ENCODE data around the gene CIAO2A. TPM values are rescaled to one million over a fixed set of nuclear protein-coding genes. Genes with fewer than 3 reads are reported as not detected.
"Not testable (repeated sequence)": the region's sequence is repeated elsewhere in the genome, so short reads cannot be mapped to it uniquely, and the experiment has no call there.

The CIAO2A gene
- polyA plus RNA-seq, 4 donors, result 117 to 259 (median 171) TPM

- Histone ChIP-seq H3K4me3 (ENCODE audit: low read depth in 1 of 3, low read length in 3 of 3) (no peak overlapping the region), H3K36me3 (ENCODE audit: control insufficient read depth in 3 of 3, insufficient read depth in 2 of 3, low read depth in 1 of 3, low read length in 3 of 3) (peaks cover 0 to 43% (median 35%) of the 10 kb centered on the region in 3 donors), H3K27me3 (ENCODE audit: control insufficient read depth in 3 of 3, insufficient read depth in 3 of 3, low read length in 3 of 3) (no peaks in the 10 kb centered on the region), H3K4me1 (ENCODE audit: control insufficient read depth in 3 of 3, insufficient read depth in 2 of 3, low read depth in 1 of 3, low read length in 2 of 3) (peaks cover 0 to 14% (median 0%) of the 10 kb centered on the region in 3 donors), H3K9me3 (ENCODE audit: control insufficient read depth in 2 of 2, insufficient read depth in 1 of 2, low read depth in 1 of 2, low read length in 1 of 2) (no peaks in the 10 kb centered on the region), H3K27ac (ENCODE audit: low read depth in 1 of 3, low read length in 2 of 3) (no peak overlapping the region)
- DNase-seq, result no peak
- no peak for FAIRE-seq
- WGBS, 3 donors, result 80 to 96% (median 93%) methylated on average over 1 of the region's 1 CpG
Measured at GRCh38 chr15:64122444-64122843, 28.8 kb upstream of the CIAO2A start.

GRCh38 chr15:64121614-64122013 lies 28.0 kb upstream of the CIAO2A start:
- Histone ChIP-seq H3K27ac (ENCODE audit: low read depth in 1 of 3, low read length in 2 of 3) (no peak overlapping the region), H3K27me3 (ENCODE audit: control insufficient read depth in 3 of 3, insufficient read depth in 3 of 3, low read length in 3 of 3) (no peaks in the 10 kb centered on the region), H3K4me1 (ENCODE audit: control insufficient read depth in 3 of 3, insufficient read depth in 2 of 3, low read depth in 1 of 3, low read length in 2 of 3) (peaks cover 0 to 15% (median 0%) of the 10 kb centered on the region in 3 donors), H3K9me3 (ENCODE audit: control insufficient read depth in 2 of 2, insufficient read depth in 1 of 2, low read depth in 1 of 2, low read length in 1 of 2) (no peaks in the 10 kb centered on the region), H3K4me3 (ENCODE audit: low read depth in 1 of 3, low read length in 3 of 3) (no peak overlapping the region), H3K36me3 (ENCODE audit: control insufficient read depth in 3 of 3, insufficient read depth in 2 of 3, low read depth in 1 of 3, low read length in 3 of 3) (peaks cover 0 to 39% (median 37%) of the 10 kb centered on the region in 3 donors)
- 86 to 93% (median 90%) methylated on average over 4 of the region's 4 CpGs for WGBS, 3 donors
- DNase-seq (no peak), FAIRE-seq (no peak)

GRCh38 chr15:64120322-64120721 lies 26.7 kb upstream of the CIAO2A start:
- not testable (repeated sequence) for H3K9me3 ChIP-seq (ENCODE audit: control insufficient read depth in 2 of 2, insufficient read depth in 1 of 2, low read depth in 1 of 2, low read length in 1 of 2); H3K27me3 ChIP-seq (ENCODE audit: control insufficient read depth in 3 of 3, insufficient read depth in 3 of 3, low read length in 3 of 3); DNase-seq; H3K4me3 ChIP-seq (ENCODE audit: low read depth in 1 of 3, low read length in 3 of 3); FAIRE-seq; H3K27ac ChIP-seq (ENCODE audit: low read depth in 1 of 3, low read length in 2 of 3)
- WGBS, 3 donors, result 95 to 100% (median 96%) methylated on average over 2 of the region's 2 CpGs
- Histone ChIP-seq H3K36me3 (ENCODE audit: control insufficient read depth in 3 of 3, insufficient read depth in 2 of 3, low read depth in 1 of 3, low read length in 3 of 3) (peaks cover 0 to 40% (median 36%) of the 10 kb centered on the region in 3 donors), H3K4me1 (ENCODE audit: control insufficient read depth in 3 of 3, insufficient read depth in 2 of 3, low read depth in 1 of 3, low read length in 2 of 3) (peaks cover 0 to 15% (median 0%) of the 10 kb centered on the region in 3 donors)

GRCh38 chr15:64117759-64118487 lies 24.3 kb upstream of the CIAO2A start:
- H3K4me1 ChIP-seq (ENCODE audit: control insufficient read depth in 3 of 3, insufficient read depth in 2 of 3, low read depth in 1 of 3, low read length in 2 of 3), result peaks cover 0 to 19% (median 0%) of the 10 kb centered on the region in 3 donors

GRCh38 chr15:64112904-64113303 lies 19.3 kb upstream of the CIAO2A start:
- Histone ChIP-seq H3K4me3 (ENCODE audit: low read depth in 1 of 3, low read length in 3 of 3) (no peak overlapping the region), H3K27ac (ENCODE audit: low read depth in 1 of 3, low read length in 2 of 3) (peak overlapping the region in 1 of 3 donors; percentile 66), H3K36me3 (ENCODE audit: control insufficient read depth in 3 of 3, insufficient read depth in 2 of 3, low read depth in 1 of 3, low read length in 3 of 3) (peaks cover 0 to 25% (median 22%) of the 10 kb centered on the region in 3 donors), H3K4me1 (ENCODE audit: control insufficient read depth in 3 of 3, insufficient read depth in 2 of 3, low read depth in 1 of 3, low read length in 2 of 3) (peaks cover 0 to 31% (median 1%) of the 10 kb centered on the region in 3 donors), H3K9me3 (ENCODE audit: control insufficient read depth in 2 of 2, insufficient read depth in 1 of 2, low read depth in 1 of 2, low read length in 1 of 2) (no peaks in the 10 kb centered on the region), H3K27me3 (ENCODE audit: control insufficient read depth in 3 of 3, insufficient read depth in 3 of 3, low read length in 3 of 3) (no peaks in the 10 kb centered on the region)
- WGBS, 3 donors, result 76 to 96% (median 86%) methylated on average over 1 of the region's 1 CpG
- DNase-seq, result no peak
- no peak for FAIRE-seq

More at GRCh38 chr15:64117759-64118487, 24.3 kb upstream of the CIAO2A start:
- FAIRE-seq (no peak), DNase-seq (peak in 1 of 2 donors; percentile 31)
- WGBS, 3 donors, result 90 to 93% (median 92%) methylated on average over 5 of the region's 5 CpGs
- H3K4me3 ChIP-seq (ENCODE audit: low read depth in 1 of 3, low read length in 3 of 3), result no peak overlapping the region
- no peaks in the 10 kb centered on the region for H3K27me3 ChIP-seq (ENCODE audit: control insufficient read depth in 3 of 3, insufficient read depth in 3 of 3, low read length in 3 of 3)
- H3K36me3 ChIP-seq (ENCODE audit: control insufficient read depth in 3 of 3, insufficient read depth in 2 of 3, low read depth in 1 of 3, low read length in 3 of 3), result peaks cover 0 to 44% (median 42%) of the 10 kb centered on the region in 3 donors
- H3K9me3 ChIP-seq (ENCODE audit: control insufficient read depth in 2 of 2, insufficient read depth in 1 of 2, low read depth in 1 of 2, low read length in 1 of 2), result no peaks in the 10 kb centered on the region
- peak overlapping the region in 1 of 3 donors; percentile 61 for H3K27ac ChIP-seq (ENCODE audit: low read depth in 1 of 3, low read length in 2 of 3)

GRCh38 chr15:64112073-64112772 lies 18.6 kb upstream of the CIAO2A start:
- DNase-seq (peak; percentile 63 to 71), FAIRE-seq (no peak)
- 70 to 79% (median 75%) methylated on average over 4 of the region's 4 CpGs for WGBS, 3 donors
- Histone ChIP-seq H3K27me3 (ENCODE audit: control insufficient read depth in 3 of 3, insufficient read depth in 3 of 3, low read length in 3 of 3) (no peaks in the 10 kb centered on the region), H3K4me1 (ENCODE audit: control insufficient read depth in 3 of 3, insufficient read depth in 2 of 3, low read depth in 1 of 3, low read length in 2 of 3) (peaks cover 0 to 25% (median 1%) of the 10 kb centered on the region in 3 donors), H3K4me3 (ENCODE audit: low read depth in 1 of 3, low read length in 3 of 3) (no peak overlapping the region), H3K36me3 (ENCODE audit: control insufficient read depth in 3 of 3, insufficient read depth in 2 of 3, low read depth in 1 of 3, low read length in 3 of 3) (peaks cover 0 to 19% (median 18%) of the 10 kb centered on the region in 3 donors), H3K9me3 (ENCODE audit: control insufficient read depth in 2 of 2, insufficient read depth in 1 of 2, low read depth in 1 of 2, low read length in 1 of 2) (no peaks in the 10 kb centered on the region), H3K27ac (ENCODE audit: low read depth in 1 of 3, low read length in 2 of 3) (peak overlapping the region in 1 of 3 donors; percentile 66)

GRCh38 chr15:64111679-64112050 lies 18.0 kb upstream of the CIAO2A start:
- no peaks in the 10 kb centered on the region for H3K9me3 ChIP-seq (ENCODE audit: control insufficient read depth in 2 of 2, insufficient read depth in 1 of 2, low read depth in 1 of 2, low read length in 1 of 2)
- WGBS, 3 donors, result 83 to 90% (median 84%) methylated on average over 3 of the region's 3 CpGs
- FAIRE-seq, result no peak
- H3K36me3 ChIP-seq (ENCODE audit: control insufficient read depth in 3 of 3, insufficient read depth in 2 of 3, low read depth in 1 of 3, low read length in 3 of 3), result peaks cover 0 to 18% (median 16%) of the 10 kb centered on the region in 3 donors
- peak overlapping the region in 1 of 3 donors; percentile 37 for H3K27ac ChIP-seq (ENCODE audit: low read depth in 1 of 3, low read length in 2 of 3)
- H3K27me3 ChIP-seq (ENCODE audit: control insufficient read depth in 3 of 3, insufficient read depth in 3 of 3, low read length in 3 of 3), result no peaks in the 10 kb centered on the region
- H3K4me1 ChIP-seq (ENCODE audit: control insufficient read depth in 3 of 3, insufficient read depth in 2 of 3, low read depth in 1 of 3, low read length in 2 of 3), result peaks cover 0 to 25% (median 1%) of the 10 kb centered on the region in 3 donors
- no peak overlapping the region for H3K4me3 ChIP-seq (ENCODE audit: low read depth in 1 of 3, low read length in 3 of 3)
- peak in 1 of 2 donors; percentile 23 for DNase-seq

GRCh38 chr15:64110950-64111678 lies 17.5 kb upstream of the CIAO2A start:
- 76 to 83% (median 79%) methylated on average over 3 of the region's 3 CpGs for WGBS, 3 donors
- Histone ChIP-seq H3K9me3 (ENCODE audit: control insufficient read depth in 2 of 2, insufficient read depth in 1 of 2, low read depth in 1 of 2, low read length in 1 of 2) (no peaks in the 10 kb centered on the region), H3K4me1 (ENCODE audit: control insufficient read depth in 3 of 3, insufficient read depth in 2 of 3, low read depth in 1 of 3, low read length in 2 of 3) (peaks cover 0 to 25% (median 1%) of the 10 kb centered on the region in 3 donors), H3K36me3 (ENCODE audit: control insufficient read depth in 3 of 3, insufficient read depth in 2 of 3, low read depth in 1 of 3, low read length in 3 of 3) (peaks cover 0 to 18% (median 15%) of the 10 kb centered on the region in 3 donors), H3K27me3 (ENCODE audit: control insufficient read depth in 3 of 3, insufficient read depth in 3 of 3, low read length in 3 of 3) (no peaks in the 10 kb centered on the region), H3K27ac (ENCODE audit: low read depth in 1 of 3, low read length in 2 of 3) (peak overlapping the region in 1 of 3 donors; percentile 37), H3K4me3 (ENCODE audit: low read depth in 1 of 3, low read length in 3 of 3) (no peak overlapping the region)
- DNase-seq (no peak), FAIRE-seq (no peak)

Data from small intestine (tissue), 7 donors.